Hindlimb muscle (tissue), 1 donor: ENCODE data around the gene AHRR. TPM values are rescaled to one million over a fixed set of nuclear protein-coding genes. Genes with fewer than 3 reads are reported as not detected.

Source experiments
- DNase-seq: peaks from one replicate; pipeline ENCODE4 v3.0.0-alpha.2; 2013
- polyA plus RNA-seq: library from polyadenylated mRNA; unstranded; fragments of 120-200 nt; gene quantifications from one replicate; pipeline ENCODE4 v1.2.1, GENCODE V29; 2013; ENCODE audit not compliant: insufficient read length

Gene AHRR
- polyA plus RNA-seq, 1 donor: 2.3 TPM

DNA sequence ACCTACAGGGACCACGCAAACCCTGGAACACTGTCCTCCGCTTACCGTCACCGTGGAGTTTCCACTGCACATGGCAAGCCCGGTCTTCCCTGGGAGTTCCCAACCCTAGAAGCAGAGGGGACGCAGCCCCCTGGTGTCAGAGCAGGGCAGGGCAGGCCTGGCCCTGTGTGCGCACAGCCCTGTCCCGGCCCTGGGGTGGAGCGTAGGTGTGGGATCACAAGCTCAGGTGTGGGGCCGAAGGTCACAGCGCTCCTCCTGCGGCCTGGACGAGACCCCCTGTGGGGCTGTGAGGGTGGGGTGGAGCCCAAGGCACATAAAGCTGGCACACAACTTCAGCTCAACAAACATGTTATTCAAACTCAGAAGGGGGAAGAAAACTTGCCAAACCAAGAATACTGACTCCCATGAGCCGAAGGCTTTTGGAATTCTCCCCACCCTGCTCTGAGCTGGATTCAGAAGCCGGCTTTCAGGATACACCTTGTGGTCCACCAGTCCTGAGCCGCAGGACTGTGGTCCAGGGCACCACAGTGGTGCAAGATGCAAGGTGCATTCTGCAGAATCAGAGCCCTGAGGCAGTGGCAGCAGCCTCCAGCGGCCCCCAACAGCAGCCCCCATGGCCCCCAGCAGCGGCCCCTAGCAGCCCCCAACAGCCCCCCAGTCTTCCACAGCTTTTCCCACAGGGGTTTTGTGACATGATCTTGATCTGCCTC is 109.6 kb downstream of the AHRR start:
- DNase-seq: peak; percentile 70

GRCh38 chr5:431711-432050 is 110.2 kb downstream of the AHRR start:
- DNase-seq: no peak

GRCh38 chr5:432201-432927 is 110.8 kb downstream of the AHRR start:
- DNase-seq: no peak

GRCh38 chr5:432928-433791 is 111.6 kb downstream of the AHRR start:
- DNase-seq: no peak

GRCh38 chr5:433836-434235 is 112.3 kb downstream of the AHRR start:
- no peak for DNase-seq

DNA sequence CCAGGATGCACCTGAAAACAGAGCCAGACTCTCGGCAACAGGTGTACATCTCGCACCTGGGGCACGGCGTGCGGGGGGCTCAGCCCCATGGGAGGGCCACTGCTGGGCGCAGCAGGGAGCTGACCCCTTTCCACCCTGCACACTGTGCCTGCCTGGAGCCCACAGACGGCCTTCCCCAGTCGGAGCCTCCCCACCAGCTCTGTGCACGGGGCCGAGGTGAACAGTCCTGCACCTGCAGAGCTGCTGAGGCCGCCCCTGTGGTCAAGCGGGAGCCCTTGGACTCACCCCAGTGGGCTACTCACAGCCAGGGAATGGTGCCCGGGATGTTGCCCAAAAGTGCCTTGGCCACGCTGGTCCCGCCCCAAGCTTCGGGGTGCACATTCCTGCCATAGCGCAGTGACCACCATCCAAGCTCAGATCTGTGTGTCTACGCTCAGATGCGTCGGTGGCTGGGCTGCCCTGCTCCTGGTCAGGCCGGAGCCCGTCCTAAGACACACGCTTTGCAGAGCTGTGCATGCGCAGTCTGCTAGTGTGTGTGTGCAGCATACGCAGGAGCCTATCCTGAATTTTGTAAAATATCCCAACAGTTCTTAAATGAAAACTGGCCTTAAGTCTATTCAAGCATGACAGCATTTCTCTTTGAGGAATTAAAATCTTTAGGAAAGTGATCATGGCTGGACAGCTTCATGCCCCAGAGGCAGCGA is 113.1 kb downstream of the AHRR start:
- DNase-seq: no peak

- DNase-seq: no peak
Measured at GRCh38 chr5:435156-435790, 113.8 kb downstream of the AHRR start.

DNA sequence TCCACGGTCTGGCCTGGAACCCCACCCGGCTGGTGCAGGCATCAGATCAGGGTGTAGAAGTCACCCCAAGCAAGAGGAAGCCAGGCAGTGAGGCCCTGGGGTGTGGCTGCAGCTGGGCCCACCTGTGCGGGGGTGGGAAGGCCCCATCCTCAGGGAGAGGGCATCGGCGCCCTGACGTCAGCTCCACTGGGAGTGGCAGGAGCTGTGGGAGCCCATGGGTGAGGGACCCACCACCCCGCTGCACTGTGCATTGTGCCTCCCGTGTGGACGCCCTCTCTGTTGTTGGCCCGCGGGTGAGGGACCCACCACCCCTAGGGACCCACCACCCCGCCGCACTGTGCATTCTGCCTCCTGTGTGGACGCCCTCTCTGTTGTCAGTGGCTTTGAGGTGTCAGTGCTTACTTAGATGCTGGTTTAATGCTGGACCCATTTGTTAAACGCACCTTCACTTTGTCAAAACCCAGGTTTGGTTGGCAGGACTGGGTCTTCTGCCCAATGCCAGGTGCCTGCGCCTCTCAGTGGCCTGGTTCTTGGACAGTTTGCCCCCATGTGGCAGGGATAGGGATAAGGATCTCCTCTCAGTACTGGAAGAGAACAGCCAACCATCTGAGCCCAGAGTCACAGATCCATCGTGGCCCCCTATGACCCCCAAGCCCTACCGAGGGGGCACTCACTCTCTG is 114.6 kb downstream of the AHRR start:
- no peak for DNase-seq

DNA sequence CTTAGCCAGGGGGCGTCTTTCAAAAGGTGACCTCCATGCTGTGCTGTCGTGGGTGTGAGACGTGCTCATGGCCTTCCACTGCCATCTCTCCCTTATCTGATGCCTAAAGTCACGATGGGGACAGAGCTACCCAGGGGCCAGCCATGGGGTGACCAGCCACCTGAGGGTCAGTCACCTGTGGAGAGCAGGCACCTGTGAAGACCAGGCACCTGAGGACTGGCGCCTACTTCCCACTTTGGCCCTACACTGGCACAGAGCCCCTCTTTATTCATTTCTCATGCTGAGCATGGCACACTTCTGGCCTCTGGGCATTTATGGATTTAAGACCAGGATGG is 115.1 kb downstream of the AHRR start:
- DNase-seq: no peak

- no peak for DNase-seq
Measured at GRCh38 chr5:437281-437771, 115.8 kb downstream of the AHRR start.

DNA sequence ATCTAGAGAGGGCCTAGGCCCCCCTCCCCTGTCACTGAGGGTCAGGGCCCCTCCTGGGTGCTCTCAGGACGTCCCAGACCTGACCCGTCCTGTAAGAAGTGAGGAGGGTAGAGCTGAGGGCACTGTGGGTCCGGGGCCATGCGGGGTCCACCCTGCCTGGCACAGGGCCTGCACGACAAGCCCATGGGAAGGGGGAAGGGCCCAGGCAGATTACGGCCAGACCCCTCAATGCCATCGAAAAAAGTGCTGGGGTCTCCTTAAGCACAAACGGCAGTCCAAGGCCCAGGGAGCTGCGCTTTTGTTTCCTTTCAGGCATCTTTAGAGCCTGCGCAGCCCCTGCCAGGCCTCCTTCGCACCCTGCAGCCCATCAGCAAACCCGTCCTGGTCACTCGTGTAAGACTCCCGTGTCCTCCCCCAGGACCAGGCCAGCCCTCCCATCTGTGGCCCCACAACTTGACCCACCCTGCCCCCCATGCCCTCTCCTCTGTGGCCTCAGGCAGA is 117.0 kb downstream of the AHRR start:
- DNase-seq: no peak

GRCh38 chr5:439181-439580 is 117.7 kb downstream of the AHRR start:
- no peak for DNase-seq

GRCh38 chr5:439636-440035 is 118.1 kb downstream of the AHRR start:
- DNase-seq: no peak

DNA sequence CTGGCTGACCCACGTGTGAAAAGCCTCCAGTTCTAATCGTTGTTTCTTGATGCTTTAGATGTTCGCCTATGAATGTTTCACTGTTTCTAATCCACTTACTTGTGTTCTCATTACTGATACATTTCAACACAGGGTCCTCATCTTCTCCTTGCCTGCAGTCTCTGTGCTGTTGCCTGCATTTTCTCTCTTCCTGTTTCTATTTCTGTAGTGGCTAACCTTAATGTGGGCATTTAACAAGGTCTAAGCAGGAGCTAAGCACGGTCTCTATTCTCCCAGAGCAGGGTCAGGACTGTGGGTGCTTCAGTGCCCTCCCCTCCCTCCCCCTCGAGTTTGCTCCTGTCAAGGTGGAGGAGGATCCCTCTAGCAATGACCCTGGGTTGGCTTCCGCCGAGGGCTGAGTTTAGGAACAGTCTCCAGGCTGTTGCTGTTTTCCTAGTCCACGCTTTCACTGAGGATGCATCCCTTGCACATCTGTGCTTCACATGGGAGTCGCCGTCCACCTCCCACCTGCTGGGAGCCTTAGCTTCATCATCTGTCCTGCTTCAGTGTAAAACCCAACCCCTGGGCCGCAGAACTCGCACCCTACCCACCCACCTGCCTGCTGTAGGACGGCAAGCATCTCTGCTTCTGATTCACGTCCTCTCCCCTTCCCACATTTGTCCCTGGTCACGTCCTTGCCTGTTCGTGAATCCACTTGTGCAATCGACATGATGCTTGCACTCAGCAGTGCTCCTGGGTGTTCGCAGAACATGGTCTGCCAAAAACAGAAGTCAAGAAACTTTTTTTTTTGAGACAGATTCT is 119.1 kb downstream of the AHRR start:
- DNase-seq: no peak

GRCh38 chr5:441996-442334 is 120.5 kb downstream of the AHRR start:
- DNase-seq: no peak

- DNase-seq: peak; percentile 85
Measured at GRCh38 chr5:442335-443238, 121.1 kb downstream of the AHRR start, which contains the start of gene EXOC3. Gene EXOC3 (plus strand): TSS chr5:443176. CDS start chr5:446206, 3,030 bp downstream.

DNA sequence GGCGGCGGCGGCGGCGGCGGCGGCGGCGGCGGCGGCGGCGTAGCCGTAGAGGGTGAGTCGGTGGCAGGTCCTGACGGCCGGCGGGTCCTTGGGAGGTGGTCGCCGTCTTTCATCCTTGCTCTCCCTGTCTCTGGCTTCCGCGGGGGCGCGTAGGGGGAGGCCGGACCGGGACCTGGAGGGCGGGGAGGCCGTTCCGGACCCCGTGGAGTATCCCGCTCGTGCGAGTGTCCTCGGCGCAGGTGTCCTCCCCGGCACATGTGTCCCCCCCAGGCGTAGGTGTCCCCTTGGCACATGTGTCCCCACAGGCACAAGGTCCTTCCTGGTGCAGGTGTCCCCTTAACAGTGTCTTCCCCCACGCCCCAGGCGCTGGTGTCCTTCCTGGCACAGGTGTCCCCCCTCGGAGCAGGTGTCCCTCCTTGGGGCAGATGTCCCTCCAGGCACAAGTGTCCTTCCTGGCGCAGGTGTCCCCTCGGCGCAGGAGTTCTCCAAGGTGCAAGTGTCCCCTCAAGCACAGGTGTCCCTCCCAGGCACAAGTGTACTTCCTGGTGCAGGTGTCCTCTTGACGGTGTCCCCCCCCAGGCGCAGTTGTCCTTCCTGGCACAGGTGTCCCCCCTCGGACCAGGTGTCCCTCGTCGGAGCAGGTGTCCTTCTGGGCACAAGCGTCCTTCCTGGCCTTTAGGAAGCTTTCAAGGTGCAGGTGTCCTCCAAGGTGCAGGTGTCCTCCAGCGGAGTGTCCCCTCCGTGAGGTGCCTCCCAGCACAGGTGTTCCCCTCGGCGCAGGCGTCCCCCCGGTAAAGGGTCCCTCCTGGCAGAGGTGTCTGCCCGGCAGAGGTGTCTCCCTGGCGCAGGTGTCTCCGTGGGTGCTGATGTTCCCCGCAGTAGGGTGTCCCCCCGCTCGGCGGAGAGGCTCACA is 122.0 kb downstream of the AHRR start:
- DNase-seq: no peak

DNA sequence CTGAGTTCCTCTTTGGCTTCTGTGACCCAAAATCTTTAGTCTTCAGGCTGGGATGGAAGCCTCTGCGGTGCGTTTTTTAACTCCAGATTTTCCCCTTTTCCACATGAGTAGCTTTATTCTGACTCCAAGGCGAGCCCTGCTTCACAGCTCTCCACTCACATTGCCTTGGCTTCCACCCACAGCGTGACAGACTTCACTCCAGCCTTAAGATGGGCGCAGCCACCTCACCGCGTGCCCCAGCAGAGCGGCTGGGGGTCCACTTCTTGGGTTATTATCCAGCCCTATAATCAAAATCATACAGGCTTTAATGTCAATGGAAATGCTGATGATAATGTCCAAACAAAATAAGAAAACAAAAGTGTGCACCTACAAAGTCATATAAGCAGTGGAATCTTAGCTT is 122.7 kb downstream of the AHRR start:
- DNase-seq: no peak
